GM18520 (cell line): ENCODE results near the gene DNAI7.

Source experiments
- ATAC-seq: cut with Tn5 transposase; IDR thresholded peaks from one replicate; pipeline ENCODE4 v1.9.1; 2021; ENCODE audit not compliant: unreplicated experiment

The DNAI7 gene, protein sequence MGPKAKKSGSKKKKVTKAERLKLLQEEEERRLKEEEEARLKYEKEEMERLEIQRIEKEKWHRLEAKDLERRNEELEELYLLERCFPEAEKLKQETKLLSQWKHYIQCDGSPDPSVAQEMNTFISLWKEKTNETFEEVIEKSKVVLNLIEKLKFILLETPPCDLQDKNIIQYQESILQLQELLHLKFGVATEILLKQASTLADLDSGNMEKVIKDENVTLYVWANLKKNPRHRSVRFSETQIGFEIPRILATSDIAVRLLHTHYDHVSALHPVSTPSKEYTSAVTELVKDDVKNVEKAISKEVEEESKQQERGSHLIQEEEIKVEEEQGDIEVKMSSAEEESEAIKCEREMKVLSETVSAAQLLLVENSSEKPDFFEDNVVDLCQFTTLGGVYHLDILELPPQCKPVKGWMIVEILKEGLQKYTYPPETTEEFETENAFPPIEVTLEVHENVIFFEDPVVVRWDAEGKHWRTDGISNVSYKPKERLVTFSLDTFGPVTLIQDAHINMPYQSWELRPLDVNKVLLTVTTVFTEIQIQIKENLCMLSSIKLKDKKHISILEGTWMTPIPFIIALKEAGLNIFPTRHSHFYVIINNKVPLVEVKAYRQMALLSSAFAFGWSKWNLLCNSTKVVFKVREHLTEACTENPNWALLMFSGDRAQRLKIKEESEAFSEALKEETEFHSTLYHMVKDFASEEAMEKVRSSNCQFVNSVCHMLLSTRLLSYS

DNA sequence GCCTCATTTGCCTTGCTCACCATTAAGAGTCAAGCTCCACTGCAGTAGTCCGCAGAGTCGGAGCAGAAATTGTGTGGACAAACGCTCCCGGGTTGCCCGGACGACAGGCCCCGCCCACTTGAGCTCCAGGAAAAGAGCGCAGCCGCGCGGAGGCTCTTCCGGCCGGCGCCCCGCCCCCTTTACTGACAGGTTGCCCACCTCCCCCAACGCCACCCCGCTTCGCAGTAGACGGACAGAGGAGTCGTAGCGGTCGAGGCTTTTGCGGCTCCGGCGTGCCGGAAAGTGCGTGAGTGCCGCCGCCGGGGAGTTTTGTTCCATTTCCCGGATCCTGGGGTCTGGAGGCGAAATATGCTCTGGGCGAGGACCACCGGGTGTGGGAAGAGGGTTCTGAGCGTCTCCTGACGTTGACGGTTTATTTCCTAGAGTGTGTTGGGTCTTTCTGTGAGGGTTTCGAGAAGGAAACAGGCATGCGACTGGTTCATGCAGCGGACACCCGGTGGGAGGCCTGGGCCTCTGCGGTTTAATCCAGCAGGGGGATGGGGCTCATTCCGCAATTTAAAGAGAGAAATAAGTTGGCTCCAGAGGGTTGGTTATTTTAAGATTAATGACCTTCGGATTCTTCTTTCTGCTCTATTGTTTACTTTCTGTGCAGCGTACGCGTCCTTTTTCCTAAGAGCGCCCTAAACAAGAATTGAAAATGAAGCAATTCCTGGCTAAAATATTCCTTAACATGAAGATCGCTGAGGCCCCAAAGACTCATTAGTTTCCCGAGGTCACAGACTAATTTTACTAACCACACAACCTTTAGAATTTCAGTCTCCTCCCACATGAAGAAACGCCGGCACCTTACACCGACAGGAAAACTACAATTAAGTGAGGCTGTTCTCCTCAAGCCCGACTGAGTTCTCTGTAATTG, at the start of gene DNAI7, which contains the start of gene ETFRF1:
DNAI7 (minus strand) TSS at position 105 of the 916 bp plus-strand sequence; CDS start at position 23, 82 bp downstream.
ETFRF1 (plus strand) TSS at position 182 of the 916 bp plus-strand sequence. CDS start 8,720 bp downstream, outside the sequence.
- peak; percentile 74 for ATAC-seq

DNA sequence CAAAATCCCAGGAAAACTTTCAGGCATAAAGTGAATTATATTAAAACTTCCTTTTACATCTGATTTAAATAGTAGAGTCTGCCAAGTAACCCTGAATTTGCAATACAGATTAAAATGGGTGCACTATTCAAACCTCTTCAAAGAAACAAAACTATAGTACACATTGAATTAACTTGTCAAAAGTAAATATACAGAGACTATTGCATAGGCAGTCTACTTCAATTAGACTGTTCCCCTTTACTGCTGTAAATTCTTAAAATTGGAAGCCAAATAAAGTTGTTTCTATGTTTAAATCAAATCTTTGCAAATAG, 48.7 kb upstream of the DNAI7 start:
- ATAC-seq = no peak

DNA sequence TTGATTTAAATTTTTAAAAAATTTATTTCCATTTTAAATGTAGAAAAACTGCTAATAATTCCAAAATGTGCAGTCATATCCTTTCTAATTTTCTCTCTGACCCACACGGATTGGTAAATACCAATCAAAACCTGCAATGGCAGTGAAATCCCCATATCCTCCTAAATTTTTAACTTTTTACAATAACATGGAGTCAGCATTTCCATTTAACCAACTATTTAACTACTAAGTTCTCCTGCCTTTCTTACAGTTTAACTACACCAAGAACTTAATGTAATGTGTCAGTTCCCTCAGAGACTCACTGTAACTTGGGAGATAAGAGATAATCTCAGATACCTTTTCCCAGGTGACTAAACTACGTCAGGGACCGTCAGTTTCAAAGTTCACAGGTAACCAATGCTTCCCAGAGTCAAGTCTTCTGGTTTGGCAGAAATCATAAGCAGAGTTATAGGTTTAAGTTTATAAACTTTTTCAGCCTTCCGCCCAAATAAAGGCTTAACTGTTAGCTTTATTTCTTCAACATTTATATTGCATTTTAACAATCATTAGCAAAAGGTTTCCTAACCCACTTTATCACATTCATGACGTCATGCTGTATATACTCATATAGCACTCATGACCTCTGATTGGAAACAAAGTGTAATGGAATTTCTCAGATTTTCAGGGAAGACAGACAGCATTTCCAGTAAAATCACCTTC, 48.2 kb upstream of the DNAI7 start:
- no peak for ATAC-seq

DNA sequence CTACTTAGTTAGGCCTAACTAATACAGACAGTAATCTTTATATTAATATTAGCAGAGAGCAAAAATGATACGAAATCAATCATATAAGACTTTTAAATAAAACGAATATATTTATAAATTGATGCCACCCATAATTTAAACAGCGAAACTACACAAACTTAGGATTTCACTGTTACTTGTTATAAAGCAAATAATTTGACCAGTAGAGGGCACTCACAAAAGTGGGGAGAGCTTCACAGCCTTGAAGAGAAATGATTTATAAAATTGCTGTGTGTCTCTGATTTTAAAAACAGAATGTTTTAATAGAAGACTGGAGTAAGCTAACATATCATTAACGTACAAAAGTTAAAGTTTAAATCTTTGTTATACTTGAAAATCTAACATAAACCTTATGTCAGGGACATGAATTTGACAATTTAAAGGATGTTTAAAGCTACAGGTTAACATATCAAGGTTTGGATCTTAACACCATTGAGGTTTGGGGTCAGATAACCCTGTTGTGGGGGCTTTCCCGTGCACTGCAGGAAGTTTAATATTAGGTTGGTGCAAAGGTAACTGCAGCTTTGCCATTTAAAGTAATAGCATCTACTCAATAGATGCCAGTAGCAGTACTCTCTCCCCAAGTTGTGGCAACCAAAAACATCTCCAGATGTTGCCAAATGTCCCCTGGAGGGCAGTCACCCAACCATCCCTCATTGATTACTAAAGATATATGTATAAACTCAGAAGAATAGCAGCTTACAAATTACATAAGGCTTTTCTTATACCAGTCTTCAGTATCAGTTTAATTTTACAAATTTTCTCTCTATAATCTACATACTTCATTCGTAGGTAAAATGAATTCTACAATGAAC, 46.4 kb upstream of the DNAI7 start:
- ATAC-seq = peak; percentile 55

DNA sequence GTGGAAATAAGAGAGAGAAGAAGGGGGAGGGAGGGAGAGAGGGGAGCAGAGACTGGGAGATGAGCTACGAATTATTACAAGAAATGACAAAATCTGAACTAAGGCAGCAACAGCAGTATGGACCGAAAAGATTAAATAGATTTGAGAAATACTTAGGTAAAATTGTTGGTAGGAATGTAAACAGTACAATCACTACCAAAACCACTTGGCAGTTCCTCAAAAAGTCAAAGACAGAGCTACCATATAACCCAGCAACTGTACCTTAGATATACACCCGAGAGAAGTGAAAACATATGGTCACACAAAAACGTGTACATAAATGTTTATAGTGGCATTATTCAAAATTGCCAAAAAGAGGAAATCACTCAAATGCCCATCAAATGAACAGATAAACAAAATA, 41.7 kb upstream of the DNAI7 start:
- no peak for ATAC-seq

DNA sequence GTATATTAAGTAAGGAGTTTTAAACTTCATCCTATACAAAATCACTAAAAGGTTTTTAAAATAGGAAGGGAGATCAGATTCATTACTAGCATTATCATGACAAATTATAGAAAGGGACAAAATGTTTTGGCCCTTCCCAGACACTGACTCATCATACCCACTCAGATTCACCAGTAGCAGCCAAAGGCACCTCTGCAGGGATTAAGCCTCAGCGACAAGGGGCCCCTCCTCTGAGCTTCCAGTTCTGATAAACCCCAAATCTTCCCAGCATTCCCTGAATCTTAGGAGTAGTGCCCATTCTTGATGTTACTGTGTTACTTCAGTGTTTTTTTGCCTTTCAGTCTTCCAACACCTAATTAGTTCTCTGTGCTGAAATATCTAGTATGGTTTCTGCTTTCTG, 41.2 kb upstream of the DNAI7 start:
- ATAC-seq = no peak

DNA sequence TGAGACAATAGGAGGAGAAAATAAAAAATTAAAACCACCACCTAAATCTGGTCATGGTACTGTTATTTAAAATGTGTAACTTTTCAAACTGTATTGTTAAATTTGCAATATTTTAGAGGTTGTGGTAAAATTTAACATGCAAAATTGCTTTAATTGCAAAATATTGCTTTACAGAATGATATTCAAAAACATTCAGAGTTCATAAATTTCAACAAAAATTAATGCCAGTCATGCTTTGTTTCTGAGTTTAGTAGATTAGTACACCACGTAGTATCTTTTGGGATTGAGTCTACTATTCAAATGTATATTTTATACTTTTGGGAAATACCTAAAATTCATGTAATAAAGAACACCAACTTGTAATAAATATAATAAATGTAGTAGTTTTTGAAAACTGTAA, 18.4 kb upstream of the DNAI7 start:
- no peak for ATAC-seq

DNA sequence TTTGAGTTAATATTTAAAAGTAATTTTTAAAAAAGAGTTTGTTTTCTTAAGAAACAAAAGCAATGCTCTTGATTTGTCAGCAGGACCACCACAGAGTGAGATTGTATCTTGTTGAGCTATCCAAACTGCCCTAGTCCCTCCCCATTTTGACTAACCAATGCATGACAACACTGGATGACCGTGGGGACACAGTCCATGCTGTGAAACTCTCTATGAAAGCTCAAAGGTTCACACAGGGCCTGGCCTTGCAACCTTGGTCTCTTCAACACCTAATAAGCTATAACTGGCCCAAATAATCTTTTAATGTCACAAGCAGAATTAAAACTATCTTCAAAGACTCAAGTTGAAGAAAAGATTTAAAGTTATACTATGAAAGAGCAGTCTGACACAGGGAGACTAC, 13.6 kb upstream of the DNAI7 start:
- ATAC-seq = no peak

DNA sequence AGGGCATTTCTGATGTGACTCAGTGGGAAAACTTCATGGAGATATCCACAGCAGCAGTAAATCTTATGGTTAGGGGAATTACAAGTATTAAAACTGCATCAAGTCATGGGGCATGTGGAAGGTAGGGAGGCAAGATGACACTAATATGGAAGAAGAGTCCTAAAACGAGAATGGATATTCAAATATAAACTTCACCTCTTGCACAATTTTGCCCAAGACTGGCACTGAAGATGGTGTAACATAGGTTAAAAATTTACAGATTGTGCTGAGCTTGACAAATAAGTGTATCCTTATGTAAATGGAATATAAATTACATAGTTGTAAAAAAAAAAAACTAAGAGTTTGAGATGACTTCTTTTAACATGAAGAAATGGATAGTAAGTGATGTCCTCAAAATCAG, 12.9 kb upstream of the DNAI7 start:
- ATAC-seq = no peak

DNA sequence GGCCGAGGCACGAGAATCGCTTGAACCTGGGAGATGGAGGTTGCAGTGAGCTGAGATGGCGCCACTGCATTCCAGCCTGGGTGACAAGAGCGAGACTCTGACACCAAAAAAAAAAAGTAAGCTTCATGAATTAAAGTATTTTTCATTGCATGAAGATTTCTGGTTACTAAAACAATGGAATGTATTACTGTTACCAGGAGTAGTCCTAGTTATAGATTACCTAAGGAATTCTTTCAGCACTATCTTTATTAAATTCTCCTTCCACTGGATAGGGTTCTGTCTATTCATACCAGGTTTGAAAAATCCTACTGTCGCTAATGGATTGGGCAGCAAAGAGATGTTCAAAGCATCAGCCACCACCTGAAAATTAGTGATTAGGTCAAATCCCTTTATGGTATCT, 12.5 kb upstream of the DNAI7 start:
- ATAC-seq = no peak

DNA sequence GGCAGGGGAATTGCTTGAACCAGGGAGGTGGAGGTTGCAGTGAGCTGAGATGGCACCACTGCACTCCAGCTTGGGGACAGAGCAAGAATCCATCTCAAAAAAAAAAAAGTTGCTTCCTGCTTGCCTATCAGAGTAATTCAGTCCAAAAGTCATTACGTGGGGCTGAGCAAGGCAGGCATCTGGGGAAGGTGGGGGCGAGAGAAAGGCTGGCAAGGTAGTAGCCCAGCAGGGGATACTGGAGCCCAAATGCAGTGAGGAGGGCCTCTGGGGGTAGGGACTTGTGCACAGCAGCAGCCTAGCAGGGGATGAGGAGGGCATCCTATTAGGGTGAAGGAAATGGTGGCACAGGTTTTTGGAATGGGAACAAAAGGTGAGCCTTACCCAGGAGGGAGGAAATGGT, 7.2 kb upstream of the DNAI7 start:
- no peak for ATAC-seq

DNA sequence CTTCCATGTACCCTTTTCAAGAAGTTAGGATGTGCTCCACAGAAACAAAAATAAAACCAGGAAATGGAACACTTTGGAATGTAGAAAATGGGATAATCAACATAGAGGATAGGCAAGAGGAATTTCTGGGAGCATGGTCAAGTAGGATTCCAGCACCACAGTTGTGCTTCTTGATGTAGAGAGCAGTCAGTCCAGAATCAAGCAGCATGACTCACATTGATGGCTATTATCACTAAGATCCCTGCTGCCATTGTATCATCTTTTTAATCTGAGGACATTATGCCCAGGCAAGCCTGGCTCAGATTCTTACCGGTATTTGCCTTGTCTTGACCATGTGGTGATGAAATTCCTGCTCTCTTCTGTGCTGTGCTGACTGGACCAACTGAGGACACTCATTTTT, 5.7 kb upstream of the DNAI7 start:
- ATAC-seq = no peak

DNA sequence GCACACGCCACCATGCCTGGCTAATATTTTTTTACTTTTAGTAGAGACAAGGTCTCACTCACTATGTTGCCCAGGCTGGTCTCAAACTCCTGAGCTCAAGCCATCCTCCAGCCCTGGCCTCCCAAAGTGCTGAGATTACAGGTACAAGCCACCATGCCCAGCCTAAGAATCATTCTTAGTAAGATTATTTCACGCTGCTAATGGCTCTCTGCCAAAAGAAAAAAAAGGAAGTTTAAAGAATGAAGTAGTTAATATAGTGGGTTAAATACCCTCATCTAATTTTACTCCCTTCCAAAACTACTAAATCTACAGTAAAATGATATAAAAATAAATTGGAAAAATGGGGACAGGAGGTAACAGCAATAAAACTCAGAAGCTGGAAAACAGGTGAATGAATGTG, 2.6 kb upstream of the DNAI7 start:
- no peak for ATAC-seq

DNA sequence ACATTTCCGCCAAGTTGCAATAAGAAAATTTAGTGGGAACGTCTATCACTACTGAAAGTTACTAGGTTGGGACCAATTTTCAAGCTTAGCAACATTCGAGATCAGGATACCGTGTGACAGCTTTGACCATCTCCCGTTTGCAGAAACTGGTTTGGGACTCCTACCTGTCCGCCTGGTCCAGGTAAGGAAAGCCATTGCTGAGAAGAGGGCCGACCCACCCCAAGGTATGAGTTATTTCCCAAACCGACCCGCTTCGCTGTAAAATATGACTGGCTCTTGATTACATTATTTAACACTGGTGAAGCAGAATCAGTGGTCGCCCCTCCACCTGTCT, 271 bp downstream of the DNAI7 start:
- ATAC-seq = no peak

DNA sequence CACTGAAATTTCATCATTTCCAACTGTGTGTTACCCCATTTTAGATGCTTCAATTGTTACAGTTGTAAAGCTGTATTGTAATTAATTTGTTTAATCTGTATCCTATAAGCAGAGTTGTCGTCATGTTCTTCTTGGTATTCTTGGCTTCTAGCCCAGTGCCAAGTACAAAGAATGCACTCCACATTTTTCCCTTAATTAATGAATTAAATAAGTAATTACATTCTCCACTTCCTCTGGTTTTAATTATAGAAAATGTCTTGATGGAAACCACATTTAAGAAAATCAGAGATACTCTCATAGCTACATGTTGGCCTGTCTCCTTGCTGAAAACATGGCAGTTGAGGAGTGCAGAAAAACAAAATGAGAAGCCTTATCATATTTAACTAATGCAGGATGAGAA, 746 bp downstream of the DNAI7 start:
- no peak for ATAC-seq

DNA sequence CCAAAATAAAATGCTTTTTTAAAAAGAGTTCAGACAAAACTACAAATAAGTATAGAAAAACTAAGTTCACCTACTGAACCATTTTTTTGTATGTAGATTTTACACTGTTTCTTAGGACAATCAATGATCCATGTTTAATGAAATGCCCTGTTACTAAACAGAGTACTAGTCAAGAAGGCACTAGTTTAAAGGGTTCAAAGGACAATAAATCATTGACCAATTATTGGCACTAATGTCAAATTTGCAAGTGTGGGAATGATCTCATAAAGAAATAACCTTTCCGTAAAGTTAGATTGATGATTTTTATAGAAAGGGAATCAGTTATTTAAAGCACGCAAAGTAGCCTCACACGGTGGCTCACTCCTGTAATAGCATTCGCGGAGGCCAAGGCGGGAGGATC, 4.2 kb downstream of the DNAI7 start:
- no peak for ATAC-seq

DNA sequence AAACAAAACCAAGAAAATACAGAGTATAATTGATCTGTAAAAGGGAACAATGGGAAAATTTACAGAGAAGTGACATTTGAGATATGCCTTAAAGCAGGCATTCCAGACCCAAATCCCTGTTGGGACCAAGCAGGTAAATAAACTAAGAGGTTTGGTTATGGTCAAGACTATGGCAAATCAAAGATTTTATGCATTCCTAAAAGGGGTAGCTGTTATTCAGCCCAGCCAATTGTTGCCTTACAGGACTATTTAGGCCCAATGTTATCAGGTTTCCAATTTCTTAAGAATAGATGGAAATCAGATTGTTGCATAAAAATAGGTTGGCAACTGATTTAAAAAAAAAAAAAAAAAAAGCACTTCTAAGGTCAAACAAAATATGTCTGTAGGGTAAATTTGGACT, 5.3 kb downstream of the DNAI7 start:
- no peak for ATAC-seq

DNA sequence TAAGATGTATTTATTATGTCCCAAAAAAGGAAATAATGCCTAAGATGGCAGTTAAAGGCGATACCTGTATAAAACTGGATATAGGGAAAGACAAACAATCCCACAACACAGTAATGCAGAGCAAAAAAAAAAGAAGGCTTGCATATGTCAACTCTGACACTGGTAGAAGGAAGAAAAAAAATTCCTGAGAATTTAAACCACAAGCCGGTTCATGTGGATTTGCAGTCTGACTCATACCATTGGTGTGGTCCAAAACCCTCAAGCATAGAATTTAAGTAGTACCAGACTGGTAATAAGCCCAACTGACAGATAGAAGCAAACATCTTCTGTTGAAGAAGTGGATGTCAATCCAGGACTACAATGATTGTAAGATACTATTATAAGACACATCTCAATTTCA, 7.2 kb downstream of the DNAI7 start:
- no peak for ATAC-seq

DNA sequence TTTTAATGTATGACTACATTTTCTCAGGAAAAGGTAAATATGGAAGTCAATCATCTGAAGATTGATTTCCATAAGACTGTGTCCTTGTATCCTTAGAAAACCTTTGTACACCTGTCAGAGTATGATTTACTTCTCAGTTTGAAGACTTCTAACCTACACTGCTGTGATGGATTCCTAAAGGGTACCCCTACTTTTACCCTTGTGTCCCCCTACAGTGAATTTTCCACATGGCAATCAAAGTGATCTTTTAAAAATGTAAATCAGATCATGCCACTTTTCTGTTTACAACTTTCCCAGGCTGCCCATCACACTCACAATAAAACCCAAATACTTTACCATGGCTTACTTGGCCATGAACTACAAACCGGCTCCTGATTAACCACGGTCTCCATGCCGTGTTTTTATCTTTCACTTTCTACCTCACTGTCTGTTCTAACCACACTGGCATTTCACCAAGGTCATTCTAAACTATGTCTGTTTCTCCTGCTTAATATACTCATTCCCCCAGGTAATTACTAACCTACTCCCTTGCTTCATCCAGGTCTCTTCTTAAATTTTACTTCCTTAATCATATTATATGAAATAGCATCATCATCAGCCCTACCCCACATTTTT, 8.1 kb downstream of the DNAI7 start:
- no peak for ATAC-seq
